K562 (cell line): Measurements from ENCODE around the gene ANO6. TPM values are rescaled to one million over a fixed set of nuclear protein-coding genes. Genes with fewer than 3 reads are reported as not detected.
A peak's percentile ranks its signal among the peaks of the same experiment; 100 is the strongest.

Experiments used
- ARNT ChIP-seq, 2 experiments: fragments of 450-650 bp; IDR thresholded peaks; 2 replicates each; pipeline ENCODE4 v1.6.1; 2016; ENCODE audit warnings: mild to moderate bottlenecking in 1 of 2
- ATF1 ChIP-seq, 2 experiments: fragments of 450-650 bp in 1 of 2; IDR thresholded peaks; 2 replicates each; pipeline ENCODE4 v1.6.1; 2016; ENCODE audit warnings: missing compliant biosample characterization in 1 of 2, missing genetic modification characterization in 1 of 2
- CBX5 ChIP-seq: IDR thresholded peaks from 2 replicates; pipeline ENCODE4 v1.6.1; 2014; ENCODE audit warnings: low read depth, borderline replicate concordance
- CHD1 ChIP-seq: fragments of 200-600 bp; sonication (generic); IDR thresholded peaks from one replicate; pipeline ENCODE4 v1.6.1; 2012; ENCODE audit warnings: mild to moderate bottlenecking, moderate library complexity, low read length, inconsistent platforms
- MCM3 ChIP-seq: fragments of 450-650 bp; IDR thresholded peaks from 2 replicates; pipeline ENCODE4 v1.6.1; 2016
- MTA3 ChIP-seq: fragments of 450-650 bp; formaldehyde crosslinking; IDR thresholded peaks from 2 replicates; pipeline ENCODE4 v1.6.1; 2017; ENCODE audit warnings: mild to moderate bottlenecking, borderline replicate concordance
- NCOA4 ChIP-seq: fragments of 450-650 bp; IDR thresholded peaks from 2 replicates; pipeline ENCODE4 v1.6.1; 2018; ENCODE audit warnings: mild to moderate bottlenecking; ENCODE audit not compliant: partially characterized antibody
- RBM39 ChIP-seq: fragments of 200-400 bp; formaldehyde crosslinking; optimal IDR thresholded peaks from 2 replicates; pipeline ENCODE3; 2018; ENCODE audit warnings: low read depth, low read length
- RUNX1 ChIP-seq: sonication (generic); IDR thresholded peaks from 2 replicates; pipeline ENCODE4 v1.6.1; 2016; ENCODE audit warnings: antibody characterized with exemption, low read depth
- TAF15 ChIP-seq: fragments of 200-400 bp; formaldehyde crosslinking; IDR thresholded peaks from 2 replicates; pipeline ENCODE4 v1.6.1; 2017; ENCODE audit warnings: mild to moderate bottlenecking, low read depth, low read length, moderate library complexity
- TEAD4 ChIP-seq, 2 experiments: sonication (generic) in 1 of 2; formaldehyde crosslinking in 1 of 2; IDR thresholded peaks; 2 replicates each; pipeline versions ENCODE4 v1.6.1 to v1.8.0; 2012 to 2022; ENCODE audit warnings: borderline replicate concordance in 1 of 2, inconsistent platforms in 1 of 2, low read length in 1 of 2, mild to moderate bottlenecking in 1 of 2, missing genetic modification reagents in 1 of 2
- ZNF316 ChIP-seq: fragments of 450-650 bp; IDR thresholded peaks from 2 replicates; pipeline ENCODE4 v1.6.1; 2016
- ZNF551 ChIP-seq: fragments of 250-450 bp; sonication (Bioruptor Pico); IDR thresholded peaks from 2 replicates; pipeline ENCODE4 v1.5.0; 2021; ENCODE audit warnings: mild to moderate bottlenecking, moderate library complexity
- polyA plus RNA-seq, 8 experiments: library from polyadenylated mRNA; depleted of rRNA in 4 of 8; stranded (reverse) in 5 of 8; unstranded in 3 of 8; fragments of >200 nt; fragmentation: Nextera tagmentation in 2 of 8; fragmentation: Illumina TruSeq in 1 of 8; extraction: Ambion mirVana in 2 of 8; extraction: Trizol in 1 of 8; gene quantifications; 2 replicates each; pipeline versions ENCODE4 v1.2.1 to v1.2.3, GENCODE V29; 2011 to 2014; ENCODE audit warnings: inconsistent platforms in 1 of 8, missing spikeins in 1 of 8
- total RNA-seq, 7 experiments: library from RNA; depleted of rRNA in 6 of 7; stranded (reverse); fragments of >200 nt in 6 of 7; fragmentation: Illumina TruSeq in 2 of 7; extraction: Trizol in 2 of 7; gene quantifications; 2 replicates each; pipeline versions ENCODE4 v1.2.1 to v1.2.3, GENCODE V29; 2011 to 2021; ENCODE audit warnings: low replicate concordance in 1 of 7
- TF ChIP-seq, protein P1 (sequence below): fragments of 250-450 bp; sonication (Bioruptor Pico); IDR thresholded peaks from 2 replicates; pipeline ENCODE4 v1.6.1; 2021; ENCODE audit warnings: mild to moderate bottlenecking
- TF ChIP-seq, protein P2 (sequence below): fragments of 450-650 bp; conservative IDR thresholded peaks from 2 replicates; pipeline ENCODE4 v1.6.1; 2016; ENCODE audit warnings: missing genetic modification characterization, low read depth, mild to moderate bottlenecking, control low read depth, missing compliant biosample characterization
- TF ChIP-seq, protein P3 (sequence below): fragments of 250-450 bp; sonication (Bioruptor Pico); IDR thresholded peaks from 2 replicates; pipeline ENCODE4 v1.5.0; 2020; ENCODE audit warnings: mild to moderate bottlenecking, borderline replicate concordance
- TF ChIP-seq, protein P4 (sequence below): fragments of 250-450 bp; sonication (Bioruptor Pico); IDR thresholded peaks from 2 replicates; pipeline ENCODE4 v1.4.0; 2020; ENCODE audit warnings: mild to moderate bottlenecking, moderate library complexity
- TF ChIP-seq, protein P5 (sequence below): sonication (generic); formaldehyde crosslinking; IDR thresholded peaks from 2 replicates; pipeline ENCODE4 v1.8.1; 2022; ENCODE audit warnings: missing genetic modification reagents
- TF ChIP-seq, protein P6 (sequence below): fragments of 450-650 bp; IDR thresholded peaks from 2 replicates; pipeline ENCODE4 v1.6.1; 2016; ENCODE audit warnings: low read depth, mild to moderate bottlenecking, moderate library complexity

Gene ANO6
- total and polyA plus RNA-seq, 9 of the 15 experiments (the other 6 are each of a cell fraction or from before 2014, with no cell fraction given): 3.5 to 24.7 (median 20.3) TPM

DNA sequence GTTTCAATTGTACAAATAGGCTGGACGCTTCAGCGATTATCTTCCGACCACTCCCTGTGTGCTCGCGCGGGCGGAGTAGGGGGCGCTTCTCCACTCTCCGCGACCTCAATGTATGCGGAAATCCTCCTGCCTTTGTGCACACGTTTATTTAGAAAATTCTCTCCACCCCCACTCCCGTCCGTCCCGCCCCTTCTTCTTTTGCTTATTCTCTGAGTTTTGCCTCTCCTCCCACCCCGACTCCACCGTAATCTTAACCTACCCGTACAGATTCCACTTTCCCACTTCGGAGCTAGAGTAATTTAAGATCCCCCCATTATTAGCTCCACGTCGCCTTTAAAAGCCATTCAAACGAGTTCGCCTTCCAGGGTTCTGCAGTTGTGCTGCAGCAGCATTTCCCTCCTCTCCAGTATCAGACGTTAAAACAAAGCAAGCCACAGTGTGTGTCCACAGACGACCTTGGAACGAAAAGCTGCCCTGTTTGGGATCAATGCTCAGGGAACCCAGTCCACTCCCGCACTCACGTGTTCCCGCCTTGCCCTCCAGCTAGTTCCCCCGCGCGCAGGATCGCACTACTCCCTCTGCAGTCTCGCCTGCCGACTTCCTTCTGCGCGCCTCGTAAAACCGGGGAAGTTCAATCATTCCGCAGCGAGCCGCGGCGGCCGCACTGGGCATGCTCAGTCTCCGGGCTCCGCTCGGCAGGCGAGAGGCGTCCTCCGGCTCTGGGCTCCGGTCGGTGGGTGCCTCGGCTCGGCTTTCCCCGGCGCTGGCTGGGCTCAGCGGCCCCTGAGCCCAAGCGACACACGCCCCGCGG, at the start of gene ANO6 (continued):
- TF ChIP-seq, protein P1, sequence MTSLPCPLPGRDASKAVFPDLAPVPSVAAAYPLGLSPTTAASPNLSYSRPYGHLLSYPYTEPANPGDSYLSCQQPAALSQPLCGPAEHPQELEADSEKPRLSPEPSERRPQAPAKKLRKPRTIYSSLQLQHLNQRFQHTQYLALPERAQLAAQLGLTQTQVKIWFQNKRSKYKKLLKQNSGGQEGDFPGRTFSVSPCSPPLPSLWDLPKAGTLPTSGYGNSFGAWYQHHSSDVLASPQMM: no peak
- 0 out of 2 replicates have a peak, but pooled peaks have one; percentile 7 for TF ChIP-seq TEAD4 (IDR thresholded peaks at IDR 0.05; ENCODE audit: low read length)
- no peak for TF ChIP-seq TEAD4 (CRISPR knock-in tag; IDR thresholded peaks at IDR 0.05; ENCODE audit: borderline replicate concordance)
- TF ChIP-seq MCM3: no peak
- no peak for TF ChIP-seq ATF1 (CRISPR knock-in tag; IDR thresholded peaks at IDR 0.05)
- peak; percentile 57 for TF ChIP-seq ATF1 (tag; IDR thresholded peaks at IDR 0.05)
- TF ChIP-seq CBX5: no peak; the same call in 1 of the 2 replicates
- no peak for TF ChIP-seq RUNX1
- no peak for TF ChIP-seq TAF15
- TF ChIP-seq ARNT (IDR thresholded peaks at IDR 0.05): peak in 1 of 2 experiments; percentile 60; a peak in 3 of 4 replicates
- TF ChIP-seq, protein P2, sequence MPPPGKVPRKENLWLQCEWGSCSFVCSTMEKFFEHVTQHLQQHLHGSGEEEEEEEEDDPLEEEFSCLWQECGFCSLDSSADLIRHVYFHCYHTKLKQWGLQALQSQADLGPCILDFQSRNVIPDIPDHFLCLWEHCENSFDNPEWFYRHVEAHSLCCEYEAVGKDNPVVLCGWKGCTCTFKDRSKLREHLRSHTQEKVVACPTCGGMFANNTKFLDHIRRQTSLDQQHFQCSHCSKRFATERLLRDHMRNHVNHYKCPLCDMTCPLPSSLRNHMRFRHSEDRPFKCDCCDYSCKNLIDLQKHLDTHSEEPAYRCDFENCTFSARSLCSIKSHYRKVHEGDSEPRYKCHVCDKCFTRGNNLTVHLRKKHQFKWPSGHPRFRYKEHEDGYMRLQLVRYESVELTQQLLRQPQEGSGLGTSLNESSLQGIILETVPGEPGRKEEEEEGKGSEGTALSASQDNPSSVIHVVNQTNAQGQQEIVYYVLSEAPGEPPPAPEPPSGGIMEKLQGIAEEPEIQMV: no peak
- TF ChIP-seq, protein P3, sequence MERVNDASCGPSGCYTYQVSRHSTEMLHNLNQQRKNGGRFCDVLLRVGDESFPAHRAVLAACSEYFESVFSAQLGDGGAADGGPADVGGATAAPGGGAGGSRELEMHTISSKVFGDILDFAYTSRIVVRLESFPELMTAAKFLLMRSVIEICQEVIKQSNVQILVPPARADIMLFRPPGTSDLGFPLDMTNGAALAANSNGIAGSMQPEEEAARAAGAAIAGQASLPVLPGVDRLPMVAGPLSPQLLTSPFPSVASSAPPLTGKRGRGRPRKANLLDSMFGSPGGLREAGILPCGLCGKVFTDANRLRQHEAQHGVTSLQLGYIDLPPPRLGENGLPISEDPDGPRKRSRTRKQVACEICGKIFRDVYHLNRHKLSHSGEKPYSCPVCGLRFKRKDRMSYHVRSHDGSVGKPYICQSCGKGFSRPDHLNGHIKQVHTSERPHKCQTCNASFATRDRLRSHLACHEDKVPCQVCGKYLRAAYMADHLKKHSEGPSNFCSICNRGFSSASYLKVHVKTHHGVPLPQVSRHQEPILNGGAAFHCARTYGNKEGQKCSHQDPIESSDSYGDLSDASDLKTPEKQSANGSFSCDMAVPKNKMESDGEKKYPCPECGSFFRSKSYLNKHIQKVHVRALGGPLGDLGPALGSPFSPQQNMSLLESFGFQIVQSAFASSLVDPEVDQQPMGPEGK: no peak
- no peak for TF ChIP-seq RBM39
- TF ChIP-seq, protein P4, sequence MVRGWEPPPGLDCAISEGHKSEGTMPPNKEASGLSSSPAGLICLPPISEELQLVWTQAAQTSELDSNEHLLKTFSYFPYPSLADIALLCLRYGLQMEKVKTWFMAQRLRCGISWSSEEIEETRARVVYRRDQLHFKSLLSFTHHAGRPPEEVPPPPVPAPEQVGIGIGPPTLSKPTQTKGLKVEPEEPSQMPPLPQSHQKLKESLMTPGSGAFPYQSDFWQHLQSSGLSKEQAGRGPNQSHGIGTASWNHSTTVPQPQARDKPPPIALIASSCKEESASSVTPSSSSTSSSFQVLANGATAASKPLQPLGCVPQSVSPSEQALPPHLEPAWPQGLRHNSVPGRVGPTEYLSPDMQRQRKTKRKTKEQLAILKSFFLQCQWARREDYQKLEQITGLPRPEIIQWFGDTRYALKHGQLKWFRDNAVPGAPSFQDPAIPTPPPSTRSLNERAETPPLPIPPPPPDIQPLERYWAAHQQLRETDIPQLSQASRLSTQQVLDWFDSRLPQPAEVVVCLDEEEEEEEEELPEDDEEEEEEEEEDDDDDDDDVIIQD (CRISPR knock-in tag): no peak
- TF ChIP-seq, protein P5, sequence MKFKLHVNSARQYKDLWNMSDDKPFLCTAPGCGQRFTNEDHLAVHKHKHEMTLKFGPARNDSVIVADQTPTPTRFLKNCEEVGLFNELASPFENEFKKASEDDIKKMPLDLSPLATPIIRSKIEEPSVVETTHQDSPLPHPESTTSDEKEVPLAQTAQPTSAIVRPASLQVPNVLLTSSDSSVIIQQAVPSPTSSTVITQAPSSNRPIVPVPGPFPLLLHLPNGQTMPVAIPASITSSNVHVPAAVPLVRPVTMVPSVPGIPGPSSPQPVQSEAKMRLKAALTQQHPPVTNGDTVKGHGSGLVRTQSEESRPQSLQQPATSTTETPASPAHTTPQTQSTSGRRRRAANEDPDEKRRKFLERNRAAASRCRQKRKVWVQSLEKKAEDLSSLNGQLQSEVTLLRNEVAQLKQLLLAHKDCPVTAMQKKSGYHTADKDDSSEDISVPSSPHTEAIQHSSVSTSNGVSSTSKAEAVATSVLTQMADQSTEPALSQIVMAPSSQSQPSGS (CRISPR knock-in tag): no peak
- TF ChIP-seq ZNF551 (CRISPR knock-in tag): no peak
- TF ChIP-seq ZNF316: peak; percentile 65
- no peak for TF ChIP-seq NCOA4
- no peak for TF ChIP-seq CHD1
- TF ChIP-seq, protein P6, sequence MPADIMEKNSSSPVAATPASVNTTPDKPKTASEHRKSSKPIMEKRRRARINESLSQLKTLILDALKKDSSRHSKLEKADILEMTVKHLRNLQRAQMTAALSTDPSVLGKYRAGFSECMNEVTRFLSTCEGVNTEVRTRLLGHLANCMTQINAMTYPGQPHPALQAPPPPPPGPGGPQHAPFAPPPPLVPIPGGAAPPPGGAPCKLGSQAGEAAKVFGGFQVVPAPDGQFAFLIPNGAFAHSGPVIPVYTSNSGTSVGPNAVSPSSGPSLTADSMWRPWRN: no peak
- peak; percentile 63; the same call in 1 of the 2 replicates for TF ChIP-seq MTA3
